Right hindlimb (tissue), 1 donor: Measurements from ENCODE around the gene JAG2.

Experiments
- DNase-seq: peaks from one replicate; pipeline ENCODE4 v3.0.0-alpha.2; 2018

Gene JAG2

GRCh38 chr14:105108516-105108864 lies 60.1 kb downstream of the JAG2 start:
- no peak for DNase-seq

GRCh38 chr14:105107781-105108515 lies 60.6 kb downstream of the JAG2 start:
- DNase-seq = no peak

GRCh38 chr14:105107351-105107750 lies 61.2 kb downstream of the JAG2 start:
- DNase-seq = no peak

GRCh38 chr14:105105158-105105557 lies 63.4 kb downstream of the JAG2 start:
- DNase-seq = no peak

- no peak for DNase-seq
These were observed 65.7 kb downstream of the JAG2 start for GRCh38 chr14:105102893-105103292.

GRCh38 chr14:105102361-105102870 lies 66.2 kb downstream of the JAG2 start:
- no peak for DNase-seq

- no peak for DNase-seq
These were observed 67.7 kb downstream of the JAG2 start for GRCh38 chr14:105100910-105101309.

- DNase-seq = no peak
These were observed 68.8 kb downstream of the JAG2 start for GRCh38 chr14:105099778-105100177.

- DNase-seq = no peak
These were observed 70.3 kb downstream of the JAG2 start for GRCh38 chr14:105098316-105098715.

GRCh38 chr14:105097794-105098127 lies 70.8 kb downstream of the JAG2 start:
- no peak for DNase-seq

GRCh38 chr14:105096206-105096875 lies 72.2 kb downstream of the JAG2 start:
- DNase-seq = no peak

- no peak for DNase-seq
These were observed 73.3 kb downstream of the JAG2 start for GRCh38 chr14:105095236-105095805.

GRCh38 chr14:105094193-105094907 lies 74.2 kb downstream of the JAG2 start:
- peak; percentile 37 for DNase-seq

GRCh38 chr14:105093431-105094192 lies 75.0 kb downstream of the JAG2 start:
- DNase-seq = peak; percentile 91

- DNase-seq = peak; percentile 88
These were observed 75.5 kb downstream of the JAG2 start for GRCh38 chr14:105093038-105093430.

GRCh38 chr14:105092171-105093037 lies 76.2 kb downstream of the JAG2 start:
- peak; percentile 53 for DNase-seq

GRCh38 chr14:105091517-105092170 lies 76.9 kb downstream of the JAG2 start:
- DNase-seq = peak; percentile 75

GRCh38 chr14:105091054-105091516 lies 77.5 kb downstream of the JAG2 start:
- DNase-seq = no peak
